GM19193 (cell line): ENCODE measurements around the gene SLC6A18.

Experiments used
- POLR2A ChIP-seq: IDR thresholded peaks from 4 replicates; pipeline ENCODE4 v1.6.1; 2011; ENCODE audit not compliant: insufficient read depth, insufficient read length; ENCODE audit errors: extremely low read depth

Gene SLC6A18

DNA sequence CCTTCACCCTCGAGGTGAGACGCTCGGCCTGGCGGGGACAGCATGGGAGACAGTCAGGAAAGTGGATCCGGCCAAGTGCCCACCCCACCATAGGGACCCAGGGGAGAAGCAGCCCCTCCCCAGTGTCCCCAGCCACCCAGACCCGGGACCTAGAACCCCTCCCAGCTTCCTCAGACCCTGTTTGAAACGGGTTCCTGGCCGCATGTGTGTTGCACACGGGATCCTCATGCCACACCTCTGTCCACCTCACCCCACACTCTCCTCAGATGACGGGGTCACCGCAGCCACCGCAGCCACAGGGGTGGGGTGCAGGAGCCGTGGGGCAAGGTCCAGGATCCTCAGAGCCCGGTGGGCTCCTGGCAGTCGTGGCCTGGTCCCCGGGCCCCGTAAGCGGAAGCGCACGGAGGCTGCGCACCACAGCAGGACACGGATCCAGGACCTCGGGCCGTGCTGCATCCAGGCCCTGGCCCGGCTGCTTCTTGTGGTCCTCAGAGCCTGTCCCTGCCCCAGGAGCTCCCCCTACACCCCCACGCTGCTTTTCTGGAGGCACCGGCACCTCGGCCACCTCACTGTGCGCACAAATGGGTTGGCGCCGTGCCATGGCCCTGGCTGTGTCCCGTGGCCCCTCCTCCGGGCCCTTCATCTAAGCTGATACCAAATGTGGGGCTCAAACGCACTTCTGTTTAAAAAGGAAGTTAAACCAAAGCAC is 54.4 kb downstream of the SLC6A18 start:
- no peak for TF ChIP-seq POLR2A

DNA sequence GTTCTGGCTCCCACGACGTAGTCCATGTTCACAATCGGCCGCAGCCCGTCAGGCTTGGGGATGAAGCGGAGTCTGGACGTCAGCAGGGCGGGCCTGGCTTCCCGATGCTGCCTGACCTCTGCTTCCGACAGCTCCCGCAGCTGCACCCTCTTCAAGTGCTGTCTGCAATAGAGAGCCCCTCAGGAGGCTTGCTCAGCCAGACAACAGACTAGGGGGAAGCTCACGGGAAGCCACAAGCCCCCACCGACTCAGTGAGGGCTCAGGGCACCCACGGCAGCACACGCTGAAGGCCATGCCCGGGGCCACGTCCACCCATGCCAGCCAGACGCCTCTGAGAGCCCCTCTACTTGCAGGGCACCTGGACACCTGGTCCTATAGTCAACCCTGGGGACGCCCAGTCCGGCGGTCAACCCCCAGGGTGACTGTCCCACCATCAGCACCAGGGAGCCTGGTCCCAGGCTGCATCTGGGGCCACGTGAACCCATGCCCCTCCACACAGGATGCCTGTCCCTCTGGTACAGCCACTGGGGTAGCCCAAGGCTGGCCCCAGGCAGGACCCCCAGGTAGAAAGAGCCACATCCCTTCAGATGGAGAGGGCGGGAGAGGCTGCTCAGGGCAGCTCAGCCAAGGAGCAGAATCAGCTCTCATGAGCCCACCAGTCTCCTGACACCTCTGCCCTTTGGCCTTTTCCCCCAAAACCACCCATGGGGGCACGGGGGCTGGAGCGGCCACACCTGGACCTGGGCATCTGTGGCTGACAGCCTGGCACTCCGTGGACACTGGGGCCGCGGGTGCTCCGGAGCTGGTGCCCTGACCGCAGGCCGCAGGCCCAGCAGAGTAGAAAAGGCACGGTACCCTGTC is 55.2 kb downstream of the SLC6A18 start:
- TF ChIP-seq POLR2A: no peak

- TF ChIP-seq POLR2A: no peak
Measured at GRCh38 chr5:1281038-1281882, 56.1 kb downstream of the SLC6A18 start.

- no peak for TF ChIP-seq POLR2A
Measured at GRCh38 chr5:1282131-1282992, 57.2 kb downstream of the SLC6A18 start.

DNA sequence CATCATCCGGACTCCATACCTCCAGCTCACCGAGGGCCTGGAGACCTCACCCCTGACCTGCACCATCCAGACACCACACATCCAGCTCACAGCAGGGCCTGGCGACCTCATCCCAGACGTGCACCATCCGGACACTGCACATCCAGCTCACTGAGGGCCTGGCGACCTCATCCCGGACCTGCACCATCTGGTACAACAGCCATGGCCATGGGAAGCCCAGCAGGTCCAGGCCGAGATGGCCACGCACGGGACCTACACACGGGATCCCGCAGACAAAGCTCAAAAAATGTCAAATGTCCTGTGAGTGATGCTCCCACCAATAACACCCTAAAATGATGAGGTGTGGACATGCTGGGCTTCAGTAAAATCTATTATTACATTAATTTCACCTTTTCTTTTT is 60.0 kb downstream of the SLC6A18 start:
- no peak for TF ChIP-seq POLR2A

- no peak for TF ChIP-seq POLR2A
Measured at GRCh38 chr5:1285883-1286291, 60.7 kb downstream of the SLC6A18 start.

GRCh38 chr5:1288439-1289335 is 63.5 kb downstream of the SLC6A18 start:
- no peak for TF ChIP-seq POLR2A

DNA sequence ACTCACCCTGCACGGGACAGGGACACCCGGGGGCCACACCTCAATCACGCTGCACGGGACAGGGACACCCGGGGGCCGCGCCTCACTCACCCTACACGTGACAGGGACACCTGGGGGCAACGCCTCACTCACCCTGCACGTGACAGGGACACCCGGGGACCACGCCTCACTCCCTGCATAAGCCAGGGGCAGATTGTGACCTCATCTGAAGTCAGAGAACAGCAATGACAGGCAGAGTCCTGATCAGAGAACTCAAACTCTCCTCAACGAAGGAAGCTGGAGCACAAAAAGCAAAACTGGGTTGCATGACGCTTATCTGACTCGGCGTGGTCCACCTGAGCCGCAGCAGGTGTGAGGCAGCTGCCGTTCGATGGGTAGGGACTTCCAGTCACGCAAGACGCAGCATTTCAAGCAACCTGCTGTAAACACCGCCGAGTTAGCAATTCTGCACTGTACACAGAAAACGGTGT is 66.5 kb downstream of the SLC6A18 start:
- TF ChIP-seq POLR2A: no peak

DNA sequence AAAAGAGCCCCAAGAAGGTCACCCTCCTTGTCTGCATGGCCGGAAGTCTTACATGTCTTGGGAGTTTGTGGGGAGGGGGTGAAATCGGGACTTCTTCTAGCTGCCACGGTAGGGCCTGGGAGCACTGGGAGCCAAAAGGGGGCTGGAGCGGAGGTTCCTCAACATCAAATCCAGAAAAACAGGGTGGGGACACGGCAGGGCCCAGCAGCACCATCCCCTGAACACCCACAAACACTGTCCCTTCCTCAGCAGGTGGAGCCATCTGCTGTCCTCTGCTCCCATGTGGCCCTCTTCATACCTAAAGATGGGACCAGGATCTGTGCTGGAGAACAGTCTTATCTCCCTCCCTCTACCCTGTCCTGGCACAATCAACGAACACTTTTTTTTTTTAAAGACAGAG is 67.0 kb downstream of the SLC6A18 start:
- no peak for TF ChIP-seq POLR2A

GRCh38 chr5:1292846-1293415 is 67.8 kb downstream of the SLC6A18 start:
- no peak for TF ChIP-seq POLR2A

GRCh38 chr5:1293416-1294205 is 68.4 kb downstream of the SLC6A18 start:
- TF ChIP-seq POLR2A: no peak

DNA sequence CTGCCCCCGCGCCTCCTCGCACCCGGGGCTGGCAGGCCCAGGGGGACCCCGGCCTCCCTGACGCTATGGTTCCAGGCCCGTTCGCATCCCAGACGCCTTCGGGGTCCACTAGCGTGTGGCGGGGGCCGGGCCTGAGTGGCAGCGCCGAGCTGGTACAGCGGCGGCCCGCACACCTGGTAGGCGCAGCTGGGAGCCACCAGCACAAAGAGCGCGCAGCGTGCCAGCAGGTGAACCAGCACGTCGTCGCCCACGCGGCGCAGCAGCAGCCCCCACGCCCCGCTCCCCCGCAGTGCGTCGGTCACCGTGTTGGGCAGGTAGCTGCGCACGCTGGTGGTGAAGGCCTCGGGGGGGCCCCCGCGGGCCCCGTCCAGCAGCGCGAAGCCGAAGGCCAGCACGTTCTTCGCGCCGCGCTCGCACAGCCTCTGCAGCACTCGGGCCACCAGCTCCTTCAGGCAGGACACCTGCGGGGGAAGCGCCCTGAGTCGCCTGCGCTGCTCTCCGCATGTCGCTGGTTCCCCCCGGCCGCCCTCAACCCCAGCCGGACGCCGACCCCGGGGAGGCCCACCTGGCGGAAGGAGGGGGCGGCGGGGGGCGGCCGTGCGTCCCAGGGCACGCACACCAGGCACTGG is 69.1 kb downstream of the SLC6A18 start:
- no peak for TF ChIP-seq POLR2A
